IMR-90 (cell line): ENCODE results near the gene ACOX2. TPM values are rescaled to one million over a fixed set of nuclear protein-coding genes. Genes with fewer than 3 reads are reported as not detected.

Source experiments
- ATAC-seq: fragments of 200-7000 bp; cut with Tn5 transposase; 2 replicates; pipeline ENCODE4 v1.9.1; 2020; ENCODE audit warnings: low read depth, mild to moderate bottlenecking, moderate library complexity
- BruUV-seq: library from RNA; stranded (reverse); fragments of 400-500 nt; replicated peaks from 2 replicates; lab custom pipeline; 2021; lab: Mats Ljungman, UMichigan
- CTCF ChIA-PET: fragments of 300-600 bp; formaldehyde crosslinking; extraction: SDS; loops from one replicate; lab custom pipeline; 2021; ENCODE audit warnings: antibody characterized with exemption; lab: Yijun Ruan, JAX
- POLR2A ChIA-PET: fragments of 300-600 bp; sonication (Branson Sonifier 250); formaldehyde crosslinking; loops from one replicate; lab custom pipeline; 2022; ENCODE audit warnings: antibody characterized with exemption; ENCODE audit not compliant: unreplicated experiment; lab: Charles Lee
- DNase-seq: peaks from one replicate; pipeline ENCODE4 v3.0.0; 2013
- H2AFZ ChIP-seq: replicated peaks from 2 replicates; pipeline ENCODE3; 2013; ENCODE audit warnings: low read length, mild to moderate bottlenecking; ENCODE audit not compliant: poor library complexity
- H2AK5ac ChIP-seq: 2 replicates; pipeline ENCODE4 v1.6.1; 2013; ENCODE audit warnings: low read depth, low read length, inconsistent platforms
- H2AK9ac ChIP-seq: replicated peaks from 2 replicates; pipeline ENCODE3; 2013; ENCODE audit warnings: mild to moderate bottlenecking, low read depth, low read length, moderate library complexity; ENCODE audit not compliant: poor library complexity
- H2BK120ac ChIP-seq: 2 replicates; pipeline ENCODE4 v1.6.1; 2013; ENCODE audit warnings: low read depth, low read length, inconsistent platforms
- H2BK15ac ChIP-seq: 3 replicates; pipeline ENCODE4 v1.6.1; 2013; ENCODE audit warnings: low read depth, low read length, inconsistent platforms
- H2BK20ac ChIP-seq: 2 replicates; pipeline ENCODE4 v1.6.1; 2013; ENCODE audit warnings: low read depth, mild to moderate bottlenecking, inconsistent platforms, low read length, moderate library complexity
- H2BK5ac ChIP-seq: 2 replicates; pipeline ENCODE4 v1.6.1; 2013; ENCODE audit warnings: mild to moderate bottlenecking, low read depth, low read length, inconsistent platforms; ENCODE audit not compliant: poor library complexity, severe bottlenecking
- H3K14ac ChIP-seq: replicated peaks from 2 replicates; pipeline ENCODE4 v1.6.1; 2013; ENCODE audit warnings: low read depth, low read length, inconsistent platforms
- H3K18ac ChIP-seq: 2 replicates; pipeline ENCODE4 v1.6.1; 2013; ENCODE audit warnings: low read depth, low read length, control low read depth
- H3K23ac ChIP-seq: 2 replicates; pipeline ENCODE4 v1.6.1; 2013; ENCODE audit warnings: low read depth, low read length, inconsistent platforms
- H3K27ac ChIP-seq: 2 replicates; pipeline ENCODE4 v1.5.1; 2013; ENCODE audit warnings: mild to moderate bottlenecking, control low read depth, low read length; ENCODE audit not compliant: insufficient read depth
- H3K27me3 ChIP-seq: 2 replicates; pipeline ENCODE4 v1.6.1; 2013; ENCODE audit warnings: low read length; ENCODE audit not compliant: control insufficient read depth, insufficient read depth
- H3K36me3 ChIP-seq: 2 replicates; pipeline ENCODE4 v1.6.1; 2013; ENCODE audit warnings: low read length, mixed read lengths; ENCODE audit not compliant: control insufficient read depth, insufficient read depth
- H3K4ac ChIP-seq: 2 replicates; pipeline ENCODE4 v1.6.1; 2013; ENCODE audit warnings: low read depth, low read length, inconsistent platforms
- H3K4me1 ChIP-seq: 2 replicates; pipeline ENCODE4 v1.6.1; 2013; ENCODE audit warnings: low read length, mixed read lengths; ENCODE audit not compliant: control insufficient read depth, insufficient read depth
- H3K4me2 ChIP-seq: 2 replicates; pipeline ENCODE4 v1.6.1; 2013; ENCODE audit warnings: low read depth, mild to moderate bottlenecking, control low read depth, low read length, moderate library complexity
- H3K4me3 ChIP-seq: 2 replicates; pipeline ENCODE4 v1.5.1; 2013; ENCODE audit warnings: low read depth, mild to moderate bottlenecking, control low read depth, low read length, moderate library complexity; ENCODE audit not compliant: insufficient read depth
- H3K56ac ChIP-seq: 2 replicates; pipeline ENCODE4 v1.6.1; 2013; ENCODE audit warnings: low read length, inconsistent platforms; ENCODE audit not compliant: insufficient read depth; ENCODE audit errors: extremely low read depth
- H3K79me1 ChIP-seq, 2 experiments: 2 replicates each; pipeline ENCODE4 v1.6.1; 2013; ENCODE audit warnings: low read length in 2 of 2, inconsistent platforms in 1 of 2, low read depth in 1 of 2
- H3K9ac ChIP-seq: 2 replicates; pipeline ENCODE4 v1.6.1; 2013; ENCODE audit warnings: low read depth, low read length, control low read depth
- H3K9me1 ChIP-seq: 2 replicates; pipeline ENCODE4 v1.6.1; 2013; ENCODE audit warnings: low read length, inconsistent platforms; ENCODE audit not compliant: insufficient read depth
- H3K9me3 ChIP-seq: 2 replicates; pipeline ENCODE4 v1.6.1; 2013; ENCODE audit warnings: low read length; ENCODE audit not compliant: control insufficient read depth, insufficient read depth
- H4K20me1 ChIP-seq: 2 replicates; pipeline ENCODE4 v1.6.1; 2013; ENCODE audit warnings: low read length, inconsistent platforms; ENCODE audit not compliant: insufficient read depth
- H4K5ac ChIP-seq: 2 replicates; pipeline ENCODE4 v1.6.1; 2013; ENCODE audit warnings: mild to moderate bottlenecking, low read depth, low read length, control low read depth
- H4K8ac ChIP-seq, 2 experiments: 2 replicates each; pipeline ENCODE4 v1.6.1; 2013; ENCODE audit warnings: low read depth in 2 of 2, low read length in 2 of 2, control low read depth in 1 of 2, inconsistent platforms in 1 of 2
- H4K91ac ChIP-seq: 2 replicates; pipeline ENCODE4 v1.6.1; 2013; ENCODE audit warnings: low read depth, low read length, inconsistent platforms; ENCODE audit not compliant: insufficient read depth
- BHLHE40 ChIP-seq: fragments of 150-350 bp; IDR thresholded peaks from 2 replicates; pipeline ENCODE4 v1.6.1; 2016; ENCODE audit warnings: mild to moderate bottlenecking, low read depth, low read length
- CEBPB ChIP-seq: IDR thresholded peaks from 2 replicates; pipeline ENCODE4 v1.6.1; 2012; ENCODE audit warnings: low read depth, low read length, improper control_type of control experiment
- CHD1 ChIP-seq: IDR thresholded peaks from 2 replicates; pipeline ENCODE4 v1.6.1; 2012; ENCODE audit warnings: low read depth, low read length, improper control_type of control experiment
- ELK1 ChIP-seq: fragments of 150-350 bp; IDR thresholded peaks from 2 replicates; pipeline ENCODE4 v1.6.1; 2016; ENCODE audit warnings: low read depth, mild to moderate bottlenecking, low read length, moderate library complexity, borderline replicate concordance
- FOS ChIP-seq: fragments of 150-350 bp; IDR thresholded peaks from 2 replicates; pipeline ENCODE4 v1.6.1; 2016; ENCODE audit warnings: low read depth, low read length
- MAFK ChIP-seq: IDR thresholded peaks from 2 replicates; pipeline ENCODE4 v1.6.1; 2012; ENCODE audit warnings: low read depth, low read length, improper control_type of control experiment
- MAZ ChIP-seq: IDR thresholded peaks from 2 replicates; pipeline ENCODE4 v1.6.1; 2012; ENCODE audit warnings: low read depth, mild to moderate bottlenecking, low read length, improper control_type of control experiment, moderate library complexity, borderline replicate concordance
- MXI1 ChIP-seq: IDR thresholded peaks from 2 replicates; pipeline ENCODE4 v1.6.1; 2012; ENCODE audit warnings: low read depth, mild to moderate bottlenecking, low read length, moderate library complexity, borderline replicate concordance
- NFE2L2 ChIP-seq: fragments of 150-350 bp; IDR thresholded peaks from 2 replicates; pipeline ENCODE4 v1.6.1; 2016; ENCODE audit warnings: low read depth, mild to moderate bottlenecking, low read length
- POLR2A ChIP-seq: IDR thresholded peaks from 2 replicates; pipeline ENCODE4 v1.6.1; 2012; ENCODE audit warnings: mild to moderate bottlenecking, low read depth, low read length
- RAD21 ChIP-seq: IDR thresholded peaks from 2 replicates; pipeline ENCODE4 v1.6.1; 2012; ENCODE audit warnings: low read length, improper control_type of control experiment
- RCOR1 ChIP-seq: IDR thresholded peaks from 2 replicates; pipeline ENCODE4 v1.6.1; 2012; ENCODE audit warnings: mild to moderate bottlenecking, low read length, improper control_type of control experiment; ENCODE audit not compliant: insufficient replicate concordance
- SMC3 ChIP-seq: fragments of 150-350 bp; IDR thresholded peaks from 2 replicates; pipeline ENCODE4 v1.6.1; 2016; ENCODE audit warnings: low read depth, mild to moderate bottlenecking, antibody characterized with exemption, low read length, moderate library complexity
- WGBS, 2 experiments: methylation state at CpG; one replicate each; pipeline versions ENCODE4 v1.1.5 to v1.1.7; 2013; ENCODE audit warnings: missing lambda C conversion rate in 2 of 2; ENCODE audit not compliant: insufficient read length in 1 of 2; ENCODE audit errors: extremely low coverage in 2 of 2; 5-methylcytosine and 5-hydroxymethylcytosine counted together
- dilution Hi-C: fragments of 300-500 bp; cut with HindIII; formaldehyde crosslinking; loops from one replicate; pipeline ENCODE4 v1.14.3; 2018; ENCODE audit warnings: low sequenced_read_pairs; ENCODE audit not compliant: unreplicated experiment
- in situ Hi-C: fragments of 300-500 bp; cut with MboI; formaldehyde crosslinking; loops from 3 replicates; pipeline ENCODE4 v1.14.3; 2019; ENCODE audit warnings: low sequenced_read_pairs, inconsistent platforms, mixed read lengths
- intact Hi-C: fragments of 100-400 bp; cut with micrococcal nuclease; formaldehyde crosslinking; loops from 2 replicates; pipeline ENCODE4 v1.10.0; 2022
- polyA plus RNA-seq, 3 experiments: library from polyadenylated mRNA; depleted of rRNA; stranded (reverse); fragments of >200 nt; gene quantifications; 2 replicates each; pipeline ENCODE4 v1.2.3, GENCODE V29; 2012; ENCODE audit warnings: low replicate concordance in 1 of 3
- total RNA-seq: library from RNA; depleted of rRNA; stranded (reverse); fragments of >200 nt; gene quantifications from 2 replicates; pipeline ENCODE4 v1.2.3, GENCODE V29; 2012
- TF ChIP-seq, protein P1 (sequence below): fragments of 150-350 bp; IDR thresholded peaks from 2 replicates; pipeline ENCODE4 v1.6.1; 2017; ENCODE audit warnings: mild to moderate bottlenecking, antibody characterized with exemption, low read length, low read depth
- TF ChIP-seq, protein P2 (sequence below): conservative IDR thresholded peaks from 2 replicates; pipeline ENCODE4 v1.5.1; 2012; ENCODE audit warnings: mild to moderate bottlenecking, low read depth, low read length, improper control_type of control experiment

The ACOX2 gene
- total and polyA plus RNA-seq, 2 of the 4 experiments (the other 2 are of a cell fraction): 15.6 to 32.9 TPM

GRCh38 chr3:58470363-58471024, 66.5 kb downstream of the ACOX2 start:
- peak overlapping the region; percentile 63; the same call in 1 of the 2 replicates for H3K18ac ChIP-seq
- dilution Hi-C loops: no loop called here
- peaks cover 14% of the 10 kb centered on the region for H3K4me1 ChIP-seq
- no peak for DNase-seq
- TF ChIP-seq MXI1 (no peak), MAFK (no peak), MAZ (no peak), ELK1 (no peak), SMC3 (no peak), BHLHE40 (no peak), RCOR1 (no peak), NFE2L2 (no peak), RAD21 (no peak), FOS (no peak), CEBPB (no peak), POLR2A (no peak), CHD1 (no peak)
- TF ChIP-seq, protein P1, sequence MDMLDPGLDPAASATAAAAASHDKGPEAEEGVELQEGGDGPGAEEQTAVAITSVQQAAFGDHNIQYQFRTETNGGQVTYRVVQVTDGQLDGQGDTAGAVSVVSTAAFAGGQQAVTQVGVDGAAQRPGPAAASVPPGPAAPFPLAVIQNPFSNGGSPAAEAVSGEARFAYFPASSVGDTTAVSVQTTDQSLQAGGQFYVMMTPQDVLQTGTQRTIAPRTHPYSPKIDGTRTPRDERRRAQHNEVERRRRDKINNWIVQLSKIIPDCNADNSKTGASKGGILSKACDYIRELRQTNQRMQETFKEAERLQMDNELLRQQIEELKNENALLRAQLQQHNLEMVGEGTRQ: no peak
- TF ChIP-seq, protein P2, sequence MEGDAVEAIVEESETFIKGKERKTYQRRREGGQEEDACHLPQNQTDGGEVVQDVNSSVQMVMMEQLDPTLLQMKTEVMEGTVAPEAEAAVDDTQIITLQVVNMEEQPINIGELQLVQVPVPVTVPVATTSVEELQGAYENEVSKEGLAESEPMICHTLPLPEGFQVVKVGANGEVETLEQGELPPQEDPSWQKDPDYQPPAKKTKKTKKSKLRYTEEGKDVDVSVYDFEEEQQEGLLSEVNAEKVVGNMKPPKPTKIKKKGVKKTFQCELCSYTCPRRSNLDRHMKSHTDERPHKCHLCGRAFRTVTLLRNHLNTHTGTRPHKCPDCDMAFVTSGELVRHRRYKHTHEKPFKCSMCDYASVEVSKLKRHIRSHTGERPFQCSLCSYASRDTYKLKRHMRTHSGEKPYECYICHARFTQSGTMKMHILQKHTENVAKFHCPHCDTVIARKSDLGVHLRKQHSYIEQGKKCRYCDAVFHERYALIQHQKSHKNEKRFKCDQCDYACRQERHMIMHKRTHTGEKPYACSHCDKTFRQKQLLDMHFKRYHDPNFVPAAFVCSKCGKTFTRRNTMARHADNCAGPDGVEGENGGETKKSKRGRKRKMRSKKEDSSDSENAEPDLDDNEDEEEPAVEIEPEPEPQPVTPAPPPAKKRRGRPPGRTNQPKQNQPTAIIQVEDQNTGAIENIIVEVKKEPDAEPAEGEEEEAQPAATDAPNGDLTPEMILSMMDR: no peak
- H3K14ac ChIP-seq: peak overlapping the region; percentile 37
- H2BK15ac ChIP-seq: no peak overlapping the region
- 0 out of 2 replicates have a peak, but pooled peaks cover 1% of the 10 kb centered on the region for H3K27me3 ChIP-seq
- ChIA-PET CTCF (interaction anchor here (0.6 to 1.4 kb wide), 3 partner anchors 21 to 333 kb away, joined by 3 to 5 read pairs (median 4); partner anchors contain the start of gene KCTD6), POLR2A (no interaction called here)
- no peak overlapping the region for H3K9ac ChIP-seq
- H3K4ac ChIP-seq: peak overlapping the region; percentile 66
- peaks cover 10% of the 10 kb centered on the region for H3K9me1 ChIP-seq
- intact Hi-C loops: loop anchor here (5.0 kb wide), 1 partner anchor 33 kb away; no protein-coding TSS in a partner anchor
- H4K5ac ChIP-seq: peak overlapping the region; percentile 61; the same call in 1 of the 2 replicates
- H3K4me3 ChIP-seq: no peak overlapping the region
- H2BK5ac ChIP-seq: peak overlapping the region; percentile 41
- peak overlapping the region; percentile 35 for H2AFZ ChIP-seq
- peak overlapping the region; percentile 0 for H2AK9ac ChIP-seq
- no peaks in the 10 kb centered on the region for H4K20me1 ChIP-seq
- peak; percentile 8; the same call in 1 of the 2 replicates for ATAC-seq
- H2AK5ac ChIP-seq: peak overlapping the region; percentile 55
- WGBS, 2 experiments: 100% methylated on average over 2 of the region's 12 CpGs; no CpG with 5 or more reads in 1 of the 2 experiments
- H3K79me1 ChIP-seq: no peaks in the 10 kb centered on the region
- H3K56ac ChIP-seq: no peak overlapping the region
- H3K36me3 ChIP-seq: no peaks in the 10 kb centered on the region
- H3K4me2 ChIP-seq: no peak overlapping the region
- in situ Hi-C loops: no loop called here
- H4K8ac ChIP-seq: peak overlapping the region; percentile 1 to 62
- peak overlapping the region; percentile 26 for H3K23ac ChIP-seq
- peak overlapping the region; percentile 56 for H4K91ac ChIP-seq
- no TSS peak for BruUV-seq
- H3K9me3 ChIP-seq: no peaks in the 10 kb centered on the region
- peak overlapping the region; percentile 56 for H2BK20ac ChIP-seq
- peak overlapping the region; percentile 61 for H3K27ac ChIP-seq
- H2BK120ac ChIP-seq: peak overlapping the region; percentile 20; the same call in 1 of the 2 replicates
